GM19438 (cell line): ENCODE data around the gene XYLT1.

Source experiments
- ATAC-seq: cut with Tn5 transposase; IDR thresholded peaks from one replicate; pipeline ENCODE4 v1.9.1; 2021; ENCODE audit warnings: low read depth; ENCODE audit not compliant: unreplicated experiment

The XYLT1 gene

DNA sequence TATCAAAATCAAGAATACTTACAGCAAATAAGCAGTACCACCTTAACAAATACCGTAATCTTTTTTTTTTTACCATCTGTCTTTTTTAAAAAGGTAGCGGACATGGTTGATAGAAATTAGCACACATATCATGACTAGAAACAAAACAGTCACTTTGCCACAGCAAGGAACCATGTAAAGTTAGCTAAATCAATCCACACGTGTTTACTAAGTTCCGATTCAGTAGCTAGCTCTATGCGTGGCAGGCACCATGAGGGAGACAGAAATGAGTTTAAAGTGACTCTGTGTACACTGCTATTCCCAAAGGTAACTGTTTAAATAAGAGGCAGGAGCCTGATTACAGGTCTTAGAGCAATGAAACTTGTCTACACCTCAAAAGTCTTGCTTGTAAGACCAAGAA is 108.6 kb downstream of the XYLT1 start:
- no peak for ATAC-seq

DNA sequence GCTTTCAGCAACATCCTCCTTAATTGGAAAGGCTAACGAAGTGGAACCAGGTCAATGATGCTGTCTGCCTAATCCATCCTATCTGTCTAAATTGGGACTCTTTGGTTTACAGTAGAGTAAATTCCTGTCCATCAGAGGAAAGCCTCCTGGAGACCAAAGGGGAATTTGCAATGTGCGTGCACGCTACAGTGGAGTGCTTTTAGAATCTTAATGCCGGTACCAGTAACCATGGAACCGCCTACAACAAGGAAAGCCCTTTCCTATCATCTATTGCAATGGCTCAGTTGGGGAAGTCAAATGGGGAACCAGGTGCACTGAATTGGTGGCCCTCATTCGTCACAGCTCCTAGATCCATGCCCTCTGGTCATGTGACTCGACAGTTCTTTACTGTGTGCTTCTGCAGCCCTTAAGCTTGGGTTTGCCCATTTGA is 110.1 kb downstream of the XYLT1 start:
- ATAC-seq, result no peak

DNA sequence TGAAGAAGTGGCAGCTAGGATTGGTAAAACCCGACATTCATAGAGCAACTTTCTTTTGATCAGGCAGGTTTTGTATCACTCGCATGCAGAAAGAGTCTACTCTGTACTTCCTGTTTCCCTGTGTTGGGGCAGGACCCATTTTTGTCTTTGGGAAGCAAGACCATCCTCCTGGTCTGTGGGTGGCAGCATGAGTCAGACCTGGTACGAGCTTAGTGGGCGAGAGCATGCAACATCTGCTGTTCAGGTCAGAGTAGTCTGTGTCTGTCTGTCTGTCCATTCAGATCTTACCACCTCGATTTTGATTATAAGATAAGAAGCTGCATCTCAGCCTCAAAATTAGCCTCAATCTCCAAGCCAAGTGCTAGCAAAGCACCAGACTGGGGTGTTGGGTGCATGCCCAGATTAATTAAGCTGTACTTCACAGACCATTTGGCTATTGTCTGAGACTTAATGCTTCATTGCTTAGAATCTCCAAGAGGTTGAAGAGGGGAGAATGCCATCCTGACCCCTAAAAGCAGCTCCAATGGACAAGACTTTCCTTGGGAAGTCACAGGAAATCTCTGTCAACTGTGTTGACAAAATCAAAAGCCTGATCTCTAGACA is 110.9 kb downstream of the XYLT1 start:
- no peak for ATAC-seq

DNA sequence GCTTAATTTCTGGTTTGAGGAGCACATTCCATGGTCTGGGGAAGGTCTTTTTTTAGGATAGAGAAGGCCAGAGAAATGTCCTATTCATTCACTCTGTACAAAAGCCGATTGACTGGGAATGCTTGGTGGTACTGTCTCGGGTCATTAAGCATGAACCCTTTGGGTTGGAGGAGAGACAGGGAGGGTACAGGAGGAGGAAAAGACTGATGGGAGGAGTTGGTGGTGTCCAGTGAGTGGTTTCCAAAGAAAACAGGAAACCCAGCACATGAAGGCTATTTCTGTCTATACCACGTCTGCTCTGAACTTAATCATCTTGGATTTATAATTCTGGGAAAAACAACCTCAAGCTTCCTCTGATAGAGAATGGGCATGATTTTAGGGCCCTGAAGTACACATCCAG is 111.9 kb downstream of the XYLT1 start:
- ATAC-seq, result no peak

DNA sequence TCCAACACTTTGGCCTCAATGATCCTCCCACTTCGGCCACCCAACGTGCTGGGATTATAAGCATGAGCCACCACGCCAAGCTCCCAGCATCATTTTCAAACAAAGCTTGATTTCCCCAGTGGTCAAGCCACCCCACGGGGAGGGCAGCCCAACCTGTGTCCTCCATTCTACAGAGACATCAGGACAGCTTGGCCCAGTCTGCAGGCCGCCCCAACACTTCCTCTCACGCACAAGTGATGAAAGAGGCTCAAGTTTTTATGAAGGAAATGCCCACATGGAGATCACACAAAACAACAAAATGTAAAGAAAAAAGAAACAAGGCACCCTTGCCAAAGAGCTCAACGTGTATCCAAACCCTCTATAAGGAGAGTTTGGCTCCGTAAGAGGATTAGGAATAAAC is 112.4 kb downstream of the XYLT1 start:
- ATAC-seq, result no peak

DNA sequence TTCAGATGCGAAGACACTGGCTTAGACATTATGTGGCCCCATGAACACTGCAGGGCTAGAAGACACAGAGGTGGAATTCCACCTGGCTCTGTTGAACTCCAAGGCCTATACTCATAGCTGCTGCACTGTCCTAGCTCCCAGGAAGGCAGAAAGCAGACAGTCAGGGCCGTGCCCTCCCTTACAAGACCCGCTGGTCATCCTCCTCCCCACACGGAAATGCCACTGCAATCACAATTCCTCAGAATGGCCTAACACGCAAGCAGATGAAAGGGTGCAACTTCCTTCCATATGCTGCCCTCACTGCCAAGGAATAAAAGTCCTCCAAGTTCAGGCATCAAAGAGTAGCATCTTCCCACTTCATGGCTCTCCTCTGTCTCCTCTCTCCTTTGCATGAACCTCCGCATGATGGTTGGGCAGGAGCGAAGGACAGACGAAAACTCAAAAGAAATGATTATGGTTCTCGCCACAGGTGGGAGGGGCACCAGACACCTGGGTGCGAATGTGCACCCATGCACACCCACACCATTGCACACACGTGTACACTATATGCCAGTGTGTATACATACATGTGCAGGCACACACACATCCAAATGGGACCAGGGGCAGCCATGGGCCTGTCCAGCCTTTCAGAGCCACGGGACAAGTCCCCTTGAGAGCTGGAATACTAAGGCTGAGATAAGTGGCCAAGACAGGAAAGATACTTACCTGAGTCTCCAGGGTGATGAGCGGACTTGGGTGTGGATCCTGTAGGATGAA is 113.3 kb downstream of the XYLT1 start:
- no peak for ATAC-seq

DNA sequence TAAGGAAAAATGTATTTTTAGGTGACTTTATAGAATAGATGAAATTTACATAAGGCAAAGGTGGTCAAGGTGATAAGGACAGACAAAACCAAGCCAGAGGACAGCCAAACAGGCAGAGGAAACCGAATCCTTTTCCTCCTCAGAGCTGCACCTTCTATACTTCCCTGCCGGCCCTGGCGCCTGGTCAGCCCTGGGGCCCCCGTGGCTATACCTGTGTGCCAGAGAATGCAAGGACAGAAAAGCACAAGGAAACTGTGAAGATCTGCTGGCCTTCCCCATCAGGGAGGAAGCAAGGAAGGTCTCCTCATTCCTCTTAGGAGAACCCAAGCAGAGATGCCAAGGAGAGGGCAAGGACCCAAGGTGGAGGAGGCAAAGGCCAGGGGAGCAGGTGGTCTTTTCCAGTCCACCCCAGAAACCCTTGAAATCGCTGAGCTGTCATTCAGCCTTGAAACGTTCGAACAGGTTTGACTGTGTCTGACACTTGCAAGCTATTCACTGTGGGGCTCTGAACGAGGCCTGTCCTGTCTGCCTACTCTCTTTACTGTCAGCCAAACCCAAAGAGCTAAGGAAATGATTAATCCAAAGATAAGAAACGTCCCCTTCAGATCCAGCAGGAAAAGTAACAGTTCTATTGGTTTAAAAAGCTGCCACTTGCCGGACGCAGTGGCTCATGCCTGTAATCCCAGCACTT is 114.4 kb downstream of the XYLT1 start:
- ATAC-seq, result no peak

DNA sequence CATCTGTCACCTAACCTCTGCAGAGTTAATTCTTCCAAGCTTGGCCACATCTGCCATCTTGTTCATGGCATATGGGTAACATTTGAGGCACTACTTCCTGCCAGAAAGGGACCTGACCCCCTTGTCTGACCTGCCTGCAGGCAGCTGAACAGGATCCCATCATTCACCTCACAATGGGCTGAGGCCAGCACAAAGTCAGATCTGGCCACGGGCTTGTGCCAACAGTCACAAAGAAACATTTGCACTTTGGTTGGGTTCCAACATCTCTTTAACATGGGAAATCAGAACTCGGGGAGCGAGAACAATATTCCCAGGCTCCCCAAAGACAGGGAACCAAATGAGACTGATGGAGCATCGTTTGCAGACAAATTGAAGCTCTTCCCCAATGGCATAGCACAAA is 116.1 kb downstream of the XYLT1 start:
- no peak for ATAC-seq

DNA sequence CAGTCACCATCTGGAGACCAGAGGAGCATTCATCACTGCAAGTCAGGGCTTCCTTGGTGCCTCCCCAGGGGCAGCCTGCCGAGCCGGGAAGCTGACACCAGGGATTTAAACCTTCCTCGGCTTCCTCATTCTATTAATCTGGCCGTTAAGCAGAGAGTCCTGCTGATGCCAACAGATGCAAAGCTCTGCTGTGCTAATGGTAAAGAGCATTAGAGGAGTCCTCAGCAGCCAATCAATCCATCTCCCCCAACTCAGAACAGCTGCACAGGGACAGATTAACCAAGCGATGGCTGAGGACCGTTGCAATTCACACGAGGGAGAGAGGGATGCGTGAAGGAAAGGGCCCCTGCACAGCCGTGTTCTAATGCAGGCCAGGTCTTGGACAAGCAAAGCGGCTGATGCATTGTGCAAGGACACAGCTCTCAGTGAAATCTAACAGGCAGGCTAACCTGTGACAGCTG is 116.6 kb downstream of the XYLT1 start:
- ATAC-seq, result no peak

DNA sequence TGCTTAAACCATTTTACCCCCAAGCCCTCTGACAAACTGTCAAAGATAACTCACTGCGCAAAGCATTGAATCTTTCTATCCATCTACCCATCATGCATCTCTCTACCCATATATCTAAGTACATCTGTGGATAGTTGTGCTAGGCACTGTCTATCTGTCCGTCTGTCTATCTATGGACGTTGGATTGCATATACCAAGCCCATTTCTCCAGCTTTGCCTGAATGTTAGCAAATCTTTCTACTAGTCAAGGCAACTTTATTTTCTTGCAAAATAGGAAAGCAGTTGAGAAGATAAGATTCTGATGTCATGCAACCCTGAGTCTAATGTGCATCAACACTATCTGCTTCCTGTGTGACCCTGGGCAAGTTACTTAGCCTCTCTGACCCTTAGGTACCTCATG is 117.2 kb downstream of the XYLT1 start:
- ATAC-seq, result no peak

DNA sequence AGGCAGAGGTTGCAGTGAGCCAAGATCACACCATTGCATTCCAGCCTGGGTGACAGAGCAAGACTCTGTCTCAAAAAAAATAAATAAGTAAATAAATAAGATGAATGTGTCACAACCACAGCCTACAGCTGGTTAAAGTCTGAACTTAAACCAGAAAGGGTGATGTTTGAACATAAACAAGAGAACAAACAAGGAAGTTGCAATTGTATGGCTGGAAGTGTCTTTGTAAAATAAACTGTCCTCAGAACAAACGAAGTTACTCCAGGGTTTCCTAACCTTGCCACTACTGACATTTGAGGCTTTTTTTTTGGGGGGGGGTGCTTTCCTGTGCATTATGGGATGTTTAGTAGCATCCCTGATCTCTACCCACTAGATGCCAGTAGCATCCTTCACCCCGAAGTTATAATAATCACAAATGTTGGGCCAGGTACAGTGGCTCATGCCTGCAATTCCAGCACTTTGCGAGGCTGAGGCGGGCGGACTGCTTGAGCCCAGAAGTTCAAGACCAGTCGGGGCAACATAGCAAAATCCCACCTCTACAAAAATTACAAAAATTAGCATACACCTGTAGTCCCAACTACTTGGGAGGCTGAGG is 119.2 kb downstream of the XYLT1 start:
- ATAC-seq, result no peak

DNA sequence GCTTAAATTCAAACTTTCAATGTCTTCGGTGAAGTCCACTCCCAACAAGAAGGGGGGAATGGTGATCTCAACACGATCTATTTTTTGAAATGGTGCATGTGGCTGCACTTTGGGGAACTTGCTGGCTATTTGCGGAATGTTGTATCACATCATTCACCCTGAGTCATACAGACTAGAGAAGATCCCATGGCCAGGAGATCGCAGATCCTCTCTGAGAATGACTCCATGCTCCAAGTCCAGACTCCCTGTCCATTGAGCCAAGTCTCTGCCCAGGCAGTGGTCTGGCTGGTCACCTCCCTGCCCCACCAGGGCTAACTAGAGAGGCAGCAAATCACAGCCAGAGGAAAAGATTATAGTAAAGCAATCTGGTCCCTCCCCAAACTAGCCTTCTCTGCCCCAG is 120.6 kb downstream of the XYLT1 start:
- ATAC-seq, result no peak

DNA sequence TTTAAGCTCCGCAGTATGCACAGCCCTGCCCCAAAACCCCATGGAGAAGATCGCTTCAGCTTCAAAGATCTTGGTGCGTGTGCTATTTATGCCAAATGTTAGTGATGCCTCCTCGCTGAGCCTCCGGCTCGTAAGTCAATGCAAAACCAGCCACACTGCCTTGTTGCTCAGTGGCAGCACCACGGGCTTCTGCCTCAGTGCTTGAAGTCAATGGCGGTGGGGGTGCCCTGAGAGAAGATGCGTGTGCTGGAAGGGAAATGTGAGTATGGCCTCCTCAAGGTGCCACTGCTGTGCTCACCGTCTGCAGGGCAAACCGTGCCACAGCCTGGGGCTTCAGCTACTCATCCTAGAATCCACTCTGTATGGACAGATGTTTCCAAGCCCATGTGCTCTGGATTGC is 121.9 kb downstream of the XYLT1 start:
- no peak for ATAC-seq

DNA sequence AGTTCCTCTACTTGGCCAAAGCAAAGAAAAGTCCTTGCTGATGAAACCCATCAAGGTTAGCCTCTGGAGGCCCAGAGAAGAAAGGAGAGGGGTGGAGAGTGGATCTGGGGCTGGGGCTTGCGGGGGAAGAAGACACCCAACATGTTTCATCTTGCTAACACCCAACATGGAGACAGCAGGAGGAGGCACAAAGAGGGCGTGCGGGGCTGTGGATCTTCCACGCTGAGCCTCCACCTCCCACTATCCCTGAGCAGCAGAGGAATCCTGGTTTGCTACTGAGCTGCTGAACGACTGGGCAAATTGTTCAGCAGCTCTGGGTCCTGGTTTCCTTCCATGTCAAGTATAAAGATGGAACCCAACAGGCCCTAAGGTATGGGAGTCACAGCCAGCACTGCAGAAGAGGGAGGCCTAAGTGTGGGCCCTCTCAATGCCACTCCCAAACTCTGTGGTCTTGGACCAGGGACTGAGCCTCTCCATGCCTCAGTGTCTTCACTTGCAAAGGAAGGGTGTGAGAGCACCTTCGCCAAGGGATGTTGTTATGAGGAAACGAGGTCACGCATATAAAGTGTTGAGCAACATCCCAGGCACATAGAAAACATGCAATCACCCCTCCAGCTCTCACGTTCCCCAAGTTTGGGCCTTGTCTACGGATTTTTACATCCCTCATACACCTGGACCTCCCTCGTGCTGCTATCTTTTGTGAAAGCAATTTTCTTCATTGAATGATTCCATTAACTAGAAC is 122.5 kb downstream of the XYLT1 start:
- no peak for ATAC-seq

DNA sequence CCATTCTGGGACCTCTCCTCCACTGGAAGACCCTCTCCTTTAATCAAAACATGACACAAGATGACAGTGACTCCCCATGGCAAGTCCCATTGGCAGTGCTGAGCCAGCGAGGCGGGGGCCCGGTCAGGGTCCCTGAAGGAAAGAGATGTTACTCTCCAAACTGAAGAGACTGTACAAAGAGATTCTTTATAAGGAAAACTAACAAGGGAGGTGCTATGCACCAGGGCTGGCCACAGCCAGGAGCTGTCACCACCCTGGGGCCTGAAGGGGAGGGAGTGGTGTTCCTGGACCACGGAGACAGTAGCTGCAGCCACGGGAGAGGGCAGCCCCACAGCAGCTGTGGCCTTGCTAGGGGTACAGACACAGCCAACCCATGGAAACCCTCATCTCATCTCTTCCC is 123.1 kb downstream of the XYLT1 start:
- ATAC-seq, result no peak

DNA sequence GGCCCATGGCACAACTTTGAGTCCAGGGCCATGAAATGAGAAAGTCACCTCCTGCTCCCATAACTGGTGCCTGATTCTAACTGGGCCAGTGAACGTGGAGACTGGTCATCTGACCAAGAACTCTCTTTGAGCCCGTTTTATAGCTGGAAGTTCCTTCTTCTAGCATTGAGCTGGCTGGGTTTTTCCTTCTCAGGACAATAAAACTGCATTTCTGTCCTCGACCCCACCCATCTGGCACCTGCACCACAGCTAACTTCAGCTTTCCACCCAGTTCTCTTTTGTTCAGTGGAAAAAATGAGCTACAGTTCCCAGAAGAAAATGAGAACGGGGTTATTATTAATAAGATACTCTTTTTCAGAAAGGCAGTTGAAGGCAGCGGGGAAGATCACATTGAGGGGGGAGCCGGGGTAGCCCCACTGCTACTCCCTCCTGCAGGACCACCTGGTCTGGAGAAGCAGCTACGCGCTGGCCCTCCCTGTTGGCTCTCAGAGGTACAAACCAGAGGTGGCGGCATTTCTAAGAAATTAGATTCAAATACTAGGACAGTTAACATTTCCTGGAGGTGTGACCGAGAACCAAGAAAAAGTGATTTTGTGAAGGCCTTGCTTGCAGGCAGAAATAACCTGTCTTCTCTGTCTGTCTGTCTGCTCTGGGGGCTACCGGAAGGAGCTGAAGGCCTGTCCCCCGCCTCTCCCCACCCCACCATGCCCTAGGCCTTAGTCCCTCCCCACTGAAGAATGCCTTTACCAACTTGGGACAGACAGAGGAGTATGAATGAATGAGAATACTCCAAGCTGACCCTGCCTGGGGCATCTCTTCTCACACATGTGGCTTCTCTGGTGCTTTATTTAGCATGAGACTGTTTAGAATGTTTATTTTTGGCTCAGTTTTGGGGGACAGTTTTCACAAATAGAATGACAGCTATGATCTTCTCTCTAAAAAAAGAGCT is 123.9 kb downstream of the XYLT1 start:
- ATAC-seq, result no peak

DNA sequence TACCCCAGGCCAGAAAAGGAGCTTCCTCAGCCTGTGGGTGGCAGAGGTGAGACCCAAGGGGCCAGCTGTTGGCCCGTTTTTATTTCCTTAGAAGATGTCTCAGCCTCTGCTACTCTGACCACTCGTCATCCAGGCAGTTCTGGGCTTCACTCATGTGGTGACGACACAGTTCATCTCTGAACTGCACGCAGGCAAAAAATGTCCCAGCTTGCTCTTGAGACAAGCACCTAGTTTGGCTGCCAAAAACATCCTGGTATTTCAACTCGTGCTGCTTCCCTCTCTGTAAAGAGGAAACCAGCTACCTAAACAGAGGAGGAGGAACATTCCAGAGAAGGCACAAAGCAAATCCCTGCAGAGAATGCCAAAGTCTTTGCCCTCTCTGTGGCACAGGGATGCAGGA is 125.7 kb downstream of the XYLT1 start:
- no peak for ATAC-seq

DNA sequence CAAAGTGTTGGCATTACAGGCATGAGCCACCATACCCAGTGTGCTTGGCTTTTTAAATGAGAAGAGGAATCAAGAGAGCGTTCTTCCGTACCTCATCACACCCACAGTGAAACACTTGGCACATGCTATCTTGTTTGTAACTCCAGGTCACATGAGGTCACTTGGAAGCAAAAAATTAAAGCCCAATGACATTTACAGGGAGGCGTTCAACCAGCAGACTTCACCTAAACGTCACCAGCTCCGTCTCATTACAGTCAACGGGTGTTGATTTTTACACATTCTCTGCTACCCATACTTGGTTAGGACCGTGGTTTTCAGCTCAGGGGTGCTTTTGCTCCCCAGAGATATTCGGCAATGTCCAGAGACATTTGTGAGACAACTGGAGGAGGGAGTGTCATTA is 127.0 kb downstream of the XYLT1 start:
- ATAC-seq, result no peak

DNA sequence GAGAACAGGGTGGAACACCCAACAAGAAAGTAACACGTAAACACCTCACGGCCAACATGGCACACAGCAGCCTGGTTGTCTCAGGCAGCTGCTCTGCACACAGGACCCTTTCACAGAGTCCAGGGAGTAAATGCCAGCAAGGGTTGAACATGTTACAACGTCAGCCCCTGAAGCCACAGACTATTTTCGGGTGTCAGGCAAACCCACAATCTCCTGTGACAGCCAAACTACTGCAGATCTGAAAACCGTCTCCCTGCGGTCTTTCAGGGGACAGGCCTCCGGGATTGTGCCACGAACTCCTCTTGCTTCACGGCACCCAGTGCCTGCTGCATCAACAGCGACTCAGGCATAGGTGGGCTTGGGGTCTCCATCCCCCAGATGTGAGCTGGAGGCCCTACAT is 127.7 kb downstream of the XYLT1 start:
- ATAC-seq, result no peak

DNA sequence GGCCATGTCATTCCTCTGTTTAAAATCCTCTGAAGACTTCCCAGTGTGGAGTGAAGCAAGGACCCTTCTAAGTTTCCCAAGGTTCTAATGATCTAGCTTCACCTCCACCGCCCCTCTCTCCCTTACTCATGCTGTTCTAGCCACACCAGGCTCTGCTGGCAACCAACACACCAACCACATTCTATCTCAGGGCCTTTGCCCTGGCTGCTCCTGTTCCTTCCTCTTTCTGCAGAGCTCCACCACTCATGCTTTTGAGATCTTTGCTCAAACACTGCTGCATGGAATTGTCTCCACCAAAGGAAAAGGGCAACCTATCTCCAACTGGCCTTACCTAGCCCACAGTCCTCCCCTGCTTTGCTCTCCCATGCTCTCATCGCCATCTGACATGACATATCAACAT is 128.7 kb downstream of the XYLT1 start:
- ATAC-seq, result no peak
